Measurements from ENCODE around the gene MATK.

DNA sequence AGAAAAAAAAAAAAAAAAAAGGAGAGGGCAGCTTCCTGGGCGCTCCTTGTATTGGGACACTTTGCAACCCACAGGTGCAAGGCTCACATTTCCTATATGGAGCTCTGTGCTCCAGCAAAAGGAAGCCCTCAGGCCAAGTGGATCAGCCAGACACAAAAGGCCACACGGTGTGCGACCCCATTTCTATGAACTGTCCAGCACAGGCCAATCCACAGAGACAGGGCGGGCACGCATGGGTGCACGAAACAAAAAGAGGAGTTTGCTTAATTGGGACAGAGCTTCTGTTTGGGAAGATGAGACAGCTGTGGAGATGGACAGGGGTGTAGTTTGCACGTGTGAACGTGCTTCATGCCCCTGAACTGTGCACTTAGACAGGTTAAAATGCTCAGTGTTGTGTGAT lies 31.6 kb upstream of the MATK start:
- no peak for TF ChIP-seq TEAD4 (IDR thresholded peaks at IDR 0.05)
- TF ChIP-seq RAD21 (IDR thresholded peaks at IDR 0.05; ENCODE audit: low read depth): no peak
- no peak for TF ChIP-seq CEBPB (IDR thresholded peaks at IDR 0.05)
- no peak for TF ChIP-seq EP300 (IDR thresholded peaks at IDR 0.05; ENCODE audit: borderline replicate concordance)
- TF ChIP-seq FOXM1 (IDR thresholded peaks at IDR 0.05; ENCODE audit: borderline replicate concordance, low read depth): no peak
- TF ChIP-seq, protein P1, sequence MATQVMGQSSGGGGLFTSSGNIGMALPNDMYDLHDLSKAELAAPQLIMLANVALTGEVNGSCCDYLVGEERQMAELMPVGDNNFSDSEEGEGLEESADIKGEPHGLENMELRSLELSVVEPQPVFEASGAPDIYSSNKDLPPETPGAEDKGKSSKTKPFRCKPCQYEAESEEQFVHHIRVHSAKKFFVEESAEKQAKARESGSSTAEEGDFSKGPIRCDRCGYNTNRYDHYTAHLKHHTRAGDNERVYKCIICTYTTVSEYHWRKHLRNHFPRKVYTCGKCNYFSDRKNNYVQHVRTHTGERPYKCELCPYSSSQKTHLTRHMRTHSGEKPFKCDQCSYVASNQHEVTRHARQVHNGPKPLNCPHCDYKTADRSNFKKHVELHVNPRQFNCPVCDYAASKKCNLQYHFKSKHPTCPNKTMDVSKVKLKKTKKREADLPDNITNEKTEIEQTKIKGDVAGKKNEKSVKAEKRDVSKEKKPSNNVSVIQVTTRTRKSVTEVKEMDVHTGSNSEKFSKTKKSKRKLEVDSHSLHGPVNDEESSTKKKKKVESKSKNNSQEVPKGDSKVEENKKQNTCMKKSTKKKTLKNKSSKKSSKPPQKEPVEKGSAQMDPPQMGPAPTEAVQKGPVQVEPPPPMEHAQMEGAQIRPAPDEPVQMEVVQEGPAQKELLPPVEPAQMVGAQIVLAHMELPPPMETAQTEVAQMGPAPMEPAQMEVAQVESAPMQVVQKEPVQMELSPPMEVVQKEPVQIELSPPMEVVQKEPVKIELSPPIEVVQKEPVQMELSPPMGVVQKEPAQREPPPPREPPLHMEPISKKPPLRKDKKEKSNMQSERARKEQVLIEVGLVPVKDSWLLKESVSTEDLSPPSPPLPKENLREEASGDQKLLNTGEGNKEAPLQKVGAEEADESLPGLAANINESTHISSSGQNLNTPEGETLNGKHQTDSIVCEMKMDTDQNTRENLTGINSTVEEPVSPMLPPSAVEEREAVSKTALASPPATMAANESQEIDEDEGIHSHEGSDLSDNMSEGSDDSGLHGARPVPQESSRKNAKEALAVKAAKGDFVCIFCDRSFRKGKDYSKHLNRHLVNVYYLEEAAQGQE (IDR thresholded peaks at IDR 0.05; ENCODE audit: low read depth): no peak
